ENCODE measurements around the gene FAM83F. TPM values are rescaled to one million over a fixed set of nuclear protein-coding genes. Genes with fewer than 3 reads are reported as not detected.
"Not testable (repeated sequence)": the region's sequence is repeated elsewhere in the genome, so short reads cannot be mapped to it uniquely, and the experiment has no call there.

FAM83F gene
- total RNA-seq, 2 experiments from 2014 or later = not detected

DNA sequence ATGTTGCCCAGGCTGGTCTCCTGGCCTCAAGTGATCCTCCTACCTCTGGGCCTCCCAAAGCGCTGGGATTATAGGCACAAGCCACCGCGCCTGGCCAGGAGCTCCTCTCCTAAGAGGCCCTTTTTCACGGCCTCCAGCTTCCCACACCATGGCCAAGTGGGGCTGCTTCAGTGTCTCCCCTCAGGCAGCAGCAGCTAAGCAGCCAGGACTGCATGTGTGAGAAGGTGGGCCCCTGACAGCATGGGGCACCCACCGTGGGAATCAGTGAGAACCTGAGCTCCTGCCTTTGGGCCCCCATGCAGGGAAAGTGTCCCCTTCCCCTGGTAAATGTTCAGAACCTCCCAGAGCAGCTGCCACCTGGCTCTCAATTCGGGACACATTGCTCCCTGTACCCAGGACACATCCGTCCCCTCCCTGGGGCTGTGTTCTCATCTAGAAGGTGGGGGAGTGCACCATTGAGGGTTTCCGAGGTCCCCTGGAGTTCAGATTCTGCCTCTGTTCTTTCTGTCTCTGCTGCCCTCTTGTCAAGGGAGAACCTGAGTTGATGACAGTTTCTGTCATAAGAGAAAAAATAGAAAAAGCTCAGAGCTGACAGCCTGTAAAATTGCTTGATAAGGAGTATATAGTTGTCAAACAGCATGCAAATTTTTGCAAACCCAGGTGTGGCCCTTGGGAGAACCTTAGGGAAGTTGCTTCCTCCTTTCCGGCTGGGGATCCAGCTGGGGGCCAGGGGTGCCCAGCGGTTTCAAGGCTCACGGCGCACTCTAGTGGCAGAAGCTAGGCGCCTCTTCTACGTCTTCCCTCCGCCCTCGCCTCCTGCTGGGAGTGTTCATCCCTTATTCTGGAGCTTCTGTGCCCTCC lies 29.7 kb downstream of the FAM83F start:
- peak; percentile 82 for DNase-seq (ENCODE audit: low spot score)
- TF ChIP-seq CTCF (conservative IDR thresholded peaks at IDR 0.05; ENCODE audit: low read length) = peak; percentile 97
- TF ChIP-seq EZH2phosphoT487 (IDR thresholded peaks at IDR 0.05; ENCODE audit: borderline replicate concordance, low read depth, low read length) = no peak
- Histone ChIP-seq H3K79me2 (ENCODE audit: insufficient read depth, low read depth, low read length) (no peaks in the 10 kb centered on the region), H2AFZ (ENCODE audit: low read length) (no peak overlapping the region), H3K9me3 (ENCODE audit: low read length) (no peaks in the 10 kb centered on the region), H3K27ac (ENCODE audit: low read depth, low read length, poor library complexity, severe bottlenecking) (no peak overlapping the region), H4K20me1 (ENCODE audit: insufficient read depth, low read length) (no peaks in the 10 kb centered on the region), H3K4me2 (ENCODE audit: low read length) (peak overlapping the region; percentile 8), H3K36me3 (ENCODE audit: insufficient read depth, low read length) (no peaks in the 10 kb centered on the region), H3K4me1 (ENCODE audit: insufficient read depth, low read length, poor library complexity, severe bottlenecking) (peaks cover 25% of the 10 kb centered on the region), H3K9me2 (ENCODE audit: insufficient read depth, low read length) (no peaks in the 10 kb centered on the region), H3K4me3 (ENCODE audit: low read depth, low read length, poor library complexity, severe bottlenecking) (no peak overlapping the region)
- no TSS peak for BruUV-seq (replicated peaks)
- ChIA-PET CTCF (ENCODE audit: unreplicated experiment) (no interaction called here), POLR2A (interaction anchor here (0.9 kb wide), 1 partner anchor 16 kb away, joined by 3 read pairs; no protein-coding TSS in a partner anchor)
- intact Hi-C loops (cut with micrococcal nuclease; ENCODE audit: unreplicated experiment) = loop anchor here (1.0 to 10.0 kb wide), 3 partner anchors 92 to 490 kb away; no protein-coding TSS in a partner anchor

DNA sequence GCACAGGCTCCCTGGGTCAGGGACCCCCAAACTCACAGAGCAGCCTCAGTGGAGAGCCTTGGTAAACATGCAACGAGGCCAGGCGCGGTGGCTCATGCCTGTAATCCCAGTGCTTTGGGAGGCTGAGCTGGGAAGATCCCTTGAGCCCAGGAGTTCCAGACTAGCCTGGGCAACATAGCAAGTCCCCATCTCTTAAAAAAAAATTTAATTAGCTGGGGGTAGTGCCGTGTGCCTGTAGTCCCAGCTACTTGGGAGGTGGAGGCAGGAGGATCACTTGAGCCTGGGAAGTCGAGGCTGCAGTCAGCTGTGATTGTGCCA lies 30.3 kb downstream of the FAM83F start:
- H2AFZ ChIP-seq (ENCODE audit: low read length); H3K4me3 ChIP-seq (ENCODE audit: low read depth, low read length, poor library complexity, severe bottlenecking); H3K9me2 ChIP-seq (ENCODE audit: insufficient read depth, low read length); CTCF ChIA-PET (ENCODE audit: unreplicated experiment); BruUV-seq (replicated peaks); H3K4me2 ChIP-seq (ENCODE audit: low read length); H3K79me2 ChIP-seq (ENCODE audit: insufficient read depth, low read depth, low read length); H3K36me3 ChIP-seq (ENCODE audit: insufficient read depth, low read length); H3K9me3 ChIP-seq (ENCODE audit: low read length); DNase-seq (ENCODE audit: low spot score); H3K27ac ChIP-seq (ENCODE audit: low read depth, low read length, poor library complexity, severe bottlenecking); H4K20me1 ChIP-seq (ENCODE audit: insufficient read depth, low read length): not testable (repeated sequence)
- POLR2A ChIA-PET = interaction anchor here (0.9 kb wide), 1 partner anchor 16 kb away, joined by 3 read pairs; no protein-coding TSS in a partner anchor
- peaks cover 25% of the 10 kb centered on the region for H3K4me1 ChIP-seq (ENCODE audit: insufficient read depth, low read length, poor library complexity, severe bottlenecking)
- TF ChIP-seq CTCF (conservative IDR thresholded peaks at IDR 0.05; ENCODE audit: low read length) = peak; percentile 47
- intact Hi-C loops (cut with micrococcal nuclease; ENCODE audit: unreplicated experiment) = loop anchor here (10.0 kb wide), 1 partner anchor 400 kb away; no protein-coding TSS in a partner anchor

- CTCF ChIA-PET (ENCODE audit: unreplicated experiment) = no interaction called here
- no peaks in the 10 kb centered on the region for H3K9me3 ChIP-seq (ENCODE audit: low read length)
- TF ChIP-seq CTCF (conservative IDR thresholded peaks at IDR 0.05; ENCODE audit: low read length) (no peak), EZH2phosphoT487 (IDR thresholded peaks at IDR 0.05; ENCODE audit: borderline replicate concordance, low read depth, low read length) (no peak)
- H3K4me1 ChIP-seq (ENCODE audit: insufficient read depth, low read length, poor library complexity, severe bottlenecking) = peaks cover 25% of the 10 kb centered on the region
- POLR2A ChIA-PET = no interaction called here
- no peaks in the 10 kb centered on the region for H3K79me2 ChIP-seq (ENCODE audit: insufficient read depth, low read depth, low read length)
- no TSS peak for BruUV-seq (replicated peaks)
- no peaks in the 10 kb centered on the region for H3K9me2 ChIP-seq (ENCODE audit: insufficient read depth, low read length)
- intact Hi-C loops (cut with micrococcal nuclease; ENCODE audit: unreplicated experiment) = loop anchor here (10.0 kb wide), 1 partner anchor 401 kb away; no protein-coding TSS in a partner anchor
- no peaks in the 10 kb centered on the region for H3K36me3 ChIP-seq (ENCODE audit: insufficient read depth, low read length)
- no peak overlapping the region for H2AFZ ChIP-seq (ENCODE audit: low read length)
- no peak overlapping the region for H3K27ac ChIP-seq (ENCODE audit: low read depth, low read length, poor library complexity, severe bottlenecking)
- no peak for DNase-seq (ENCODE audit: low spot score)
- no peaks in the 10 kb centered on the region for H4K20me1 ChIP-seq (ENCODE audit: insufficient read depth, low read length)
- H3K4me2 ChIP-seq (ENCODE audit: low read length) = no peak overlapping the region
- no peak overlapping the region for H3K4me3 ChIP-seq (ENCODE audit: low read depth, low read length, poor library complexity, severe bottlenecking)
These were observed 31.1 kb downstream of the FAM83F start for GRCh38 chr22:40025856-40026255.

Data from OCI-LY7 (cell line).